ENCODE data around the gene TARBP2.

GRCh38 chr12:53497461-53497860 is 3.6 kb upstream of the TARBP2 start:
- TF ChIP-seq EP300 (IDR thresholded peaks at IDR 0.05) = no peak
- no peak for TF ChIP-seq POLR2A (IDR thresholded peaks at IDR 0.05)
- TF ChIP-seq CTCF (IDR thresholded peaks at IDR 0.05) = no peak
